DOHH2 (cell line): ENCODE data around the gene LEFTY2.

Experiments used
- H3F3A ChIP-seq: fragments of 200-600 bp; sonication (generic), shearing (Covaris generic); 2 replicates; pipeline ENCODE4 v1.6.0; 2016; ENCODE audit warnings: antibody characterized with exemption, mild to moderate bottlenecking; ENCODE audit not compliant: control insufficient read depth, insufficient read depth
- H3K27ac ChIP-seq: fragments of 200-600 bp; sonication (generic); 2 replicates; pipeline ENCODE4 v1.5.1; 2014; ENCODE audit warnings: low read depth, mild to moderate bottlenecking, low read length, moderate library complexity
- H3K27me3 ChIP-seq: fragments of 200-600 bp; sonication (generic); 2 replicates; pipeline ENCODE4 v1.6.1; 2014; ENCODE audit warnings: mild to moderate bottlenecking, low read length, mixed read lengths; ENCODE audit not compliant: control insufficient read depth
- H3K36me3 ChIP-seq: fragments of 200-600 bp; sonication (generic); 2 replicates; pipeline ENCODE4 v1.6.1; 2014; ENCODE audit warnings: mild to moderate bottlenecking, low read length, moderate library complexity, mixed read lengths; ENCODE audit not compliant: control insufficient read depth
- H3K4me1 ChIP-seq: fragments of 200-600 bp; sonication (generic); 2 replicates; pipeline ENCODE4 v1.6.1; 2014; ENCODE audit warnings: mild to moderate bottlenecking, low read length, mixed read lengths; ENCODE audit not compliant: control insufficient read depth
- H3K4me2 ChIP-seq: fragments of 200-600 bp; sonication (generic); 2 replicates; pipeline ENCODE4 v1.6.0; 2014; ENCODE audit warnings: mild to moderate bottlenecking, low read length, moderate library complexity
- H3K4me3 ChIP-seq: fragments of 200-600 bp; sonication (generic); 2 replicates; pipeline ENCODE4 v1.5.1; 2014; ENCODE audit warnings: mild to moderate bottlenecking, low read length, mixed read lengths
- H3K79me2 ChIP-seq: fragments of 200-600 bp; sonication (generic); 2 replicates; pipeline ENCODE4 v1.6.1; 2014; ENCODE audit warnings: mild to moderate bottlenecking, low read length, mixed read lengths; ENCODE audit not compliant: control insufficient read depth
- H3K9me2 ChIP-seq: fragments of 200-600 bp; sonication (generic); replicated peaks from 2 replicates; pipeline ENCODE4 v1.6.1; 2014; ENCODE audit warnings: mild to moderate bottlenecking, low read length, mixed read lengths; ENCODE audit not compliant: control insufficient read depth
- H3K9me3 ChIP-seq: fragments of 200-600 bp; sonication (generic); 2 replicates; pipeline ENCODE4 v1.6.1; 2014; ENCODE audit warnings: antibody characterized with exemption, low read length, mixed read lengths; ENCODE audit not compliant: control insufficient read depth, insufficient read depth
- H4K20me1 ChIP-seq: fragments of 200-600 bp; sonication (generic); 2 replicates; pipeline ENCODE4 v1.6.0; 2014; ENCODE audit warnings: low read depth, mild to moderate bottlenecking, antibody characterized with exemption, low read length, moderate library complexity; ENCODE audit not compliant: control insufficient read depth, insufficient read depth
- EZH2phosphoT487 ChIP-seq: fragments of 200-600 bp; sonication (generic); IDR thresholded peaks from 2 replicates; pipeline ENCODE4 v1.6.1; 2017; ENCODE audit warnings: borderline replicate concordance, mild to moderate bottlenecking, antibody characterized with exemption, low read length, moderate library complexity, mixed read lengths
- TF ChIP-seq, protein P1 (sequence below): fragments of 200-600 bp; sonication (generic); IDR thresholded peaks from one replicate; pipeline ENCODE4 v1.5.1; 2014; ENCODE audit warnings: antibody characterized with exemption, mild to moderate bottlenecking, low read depth, low read length; ENCODE audit not compliant: poor library complexity, severe bottlenecking

The LEFTY2 gene

DNA sequence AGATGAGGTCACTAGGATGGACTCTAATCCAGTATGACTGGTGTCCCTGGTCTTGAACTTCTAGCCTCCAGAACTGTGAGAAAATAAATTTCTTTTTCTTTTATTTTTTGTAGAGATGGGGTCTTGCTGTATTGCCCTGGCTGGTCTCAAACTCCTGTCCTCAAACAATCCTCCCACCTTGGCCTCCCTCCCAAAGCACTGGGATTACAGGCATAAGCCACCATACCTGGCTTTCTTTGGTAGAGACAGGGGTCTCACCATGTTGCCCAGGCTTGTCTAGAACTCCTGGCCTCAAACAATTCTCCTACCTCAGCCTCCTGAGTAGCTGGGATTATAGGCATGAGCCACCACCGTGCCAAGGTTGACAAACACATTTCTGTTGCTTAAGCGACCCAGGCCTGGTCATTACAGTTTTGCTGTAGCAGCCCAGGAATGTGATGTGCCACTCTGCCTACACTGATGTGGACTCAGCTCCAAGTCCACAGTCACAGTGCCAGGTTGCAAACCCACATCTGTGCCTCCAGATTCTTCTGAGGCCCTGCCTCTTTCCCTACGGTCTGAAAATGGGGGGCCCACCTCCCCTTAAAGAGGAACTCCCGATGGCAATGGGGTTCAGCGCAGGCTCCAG, 32.9 kb downstream of the LEFTY2 start:
- H3K27me3 ChIP-seq: no peaks in the 10 kb centered on the region
- no peaks in the 10 kb centered on the region for H3K79me2 ChIP-seq
- no peak overlapping the region for H3K4me3 ChIP-seq
- H3K9me2 ChIP-seq: no peaks in the 10 kb centered on the region
- H3K4me1 ChIP-seq: peaks cover 4% of the 10 kb centered on the region; the same call in 1 of the 2 replicates
- no peak overlapping the region for H3K27ac ChIP-seq
- no peaks in the 10 kb centered on the region for H4K20me1 ChIP-seq
- no peaks in the 10 kb centered on the region for H3F3A ChIP-seq
- no peak for TF ChIP-seq EZH2phosphoT487
- TF ChIP-seq, protein P1, sequence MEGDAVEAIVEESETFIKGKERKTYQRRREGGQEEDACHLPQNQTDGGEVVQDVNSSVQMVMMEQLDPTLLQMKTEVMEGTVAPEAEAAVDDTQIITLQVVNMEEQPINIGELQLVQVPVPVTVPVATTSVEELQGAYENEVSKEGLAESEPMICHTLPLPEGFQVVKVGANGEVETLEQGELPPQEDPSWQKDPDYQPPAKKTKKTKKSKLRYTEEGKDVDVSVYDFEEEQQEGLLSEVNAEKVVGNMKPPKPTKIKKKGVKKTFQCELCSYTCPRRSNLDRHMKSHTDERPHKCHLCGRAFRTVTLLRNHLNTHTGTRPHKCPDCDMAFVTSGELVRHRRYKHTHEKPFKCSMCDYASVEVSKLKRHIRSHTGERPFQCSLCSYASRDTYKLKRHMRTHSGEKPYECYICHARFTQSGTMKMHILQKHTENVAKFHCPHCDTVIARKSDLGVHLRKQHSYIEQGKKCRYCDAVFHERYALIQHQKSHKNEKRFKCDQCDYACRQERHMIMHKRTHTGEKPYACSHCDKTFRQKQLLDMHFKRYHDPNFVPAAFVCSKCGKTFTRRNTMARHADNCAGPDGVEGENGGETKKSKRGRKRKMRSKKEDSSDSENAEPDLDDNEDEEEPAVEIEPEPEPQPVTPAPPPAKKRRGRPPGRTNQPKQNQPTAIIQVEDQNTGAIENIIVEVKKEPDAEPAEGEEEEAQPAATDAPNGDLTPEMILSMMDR: no peak
- H3K36me3 ChIP-seq: no peaks in the 10 kb centered on the region
- H3K4me2 ChIP-seq: no peak overlapping the region
- no peaks in the 10 kb centered on the region for H3K9me3 ChIP-seq

DNA sequence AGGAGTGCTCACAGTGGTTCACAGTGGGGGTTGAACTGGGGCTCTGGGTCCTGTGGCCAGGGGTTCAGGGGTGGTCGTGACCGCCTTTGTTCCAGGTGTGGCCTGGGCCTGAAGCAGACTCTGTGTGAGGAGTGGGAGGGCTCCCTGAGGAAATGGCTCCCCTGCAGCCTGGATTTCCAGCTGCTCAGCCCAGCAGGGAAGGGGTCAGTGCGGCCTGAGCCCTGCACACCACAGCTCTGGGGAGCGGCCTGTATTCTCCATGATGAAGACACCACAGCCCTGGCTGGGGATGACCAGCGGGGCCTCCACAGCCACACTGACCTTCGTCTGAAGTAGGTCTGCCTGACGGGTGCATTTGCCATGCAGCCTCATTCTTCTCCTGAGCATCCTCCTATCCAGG, 33.7 kb downstream of the LEFTY2 start:
- H4K20me1 ChIP-seq: no peaks in the 10 kb centered on the region
- no peaks in the 10 kb centered on the region for H3F3A ChIP-seq
- H3K27me3 ChIP-seq: no peaks in the 10 kb centered on the region
- no peaks in the 10 kb centered on the region for H3K79me2 ChIP-seq
- no peak for TF ChIP-seq EZH2phosphoT487
- TF ChIP-seq, protein P1: no peak
- no peaks in the 10 kb centered on the region for H3K9me2 ChIP-seq
- no peaks in the 10 kb centered on the region for H3K36me3 ChIP-seq
- H3K9me3 ChIP-seq: no peaks in the 10 kb centered on the region
- peaks cover 4% of the 10 kb centered on the region; the same call in 1 of the 2 replicates for H3K4me1 ChIP-seq
- H3K4me3 ChIP-seq: no peak overlapping the region
- no peak overlapping the region for H3K4me2 ChIP-seq
- H3K27ac ChIP-seq: no peak overlapping the region

DNA sequence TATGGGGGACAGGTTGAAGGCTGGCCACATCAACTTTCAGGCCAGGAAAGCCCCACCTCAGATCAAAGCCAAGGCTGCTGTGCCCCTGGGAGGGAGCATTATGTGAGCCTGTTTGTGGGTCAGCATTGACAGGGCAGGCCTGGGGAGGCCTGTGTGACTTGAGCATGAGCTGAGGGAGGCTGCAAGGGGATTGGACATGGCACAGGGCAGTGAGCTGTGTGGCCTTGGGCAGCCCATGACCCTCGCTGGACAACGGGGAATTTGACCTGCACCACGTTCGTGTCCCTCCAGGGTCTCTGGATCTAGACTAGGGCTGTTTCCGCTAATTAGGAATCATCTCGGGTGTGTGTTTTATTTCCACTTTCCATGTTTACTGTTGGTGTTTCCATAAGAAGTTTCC, 34.6 kb downstream of the LEFTY2 start:
- TF ChIP-seq, protein P1: no peak
- no peak for TF ChIP-seq EZH2phosphoT487

More for the DNA sequence above, 34.6 kb downstream of the LEFTY2 start:
- Histone ChIP-seq H3K27me3 (no peaks in the 10 kb centered on the region), H3K4me3 (no peak overlapping the region), H3K36me3 (no peaks in the 10 kb centered on the region), H3F3A (no peaks in the 10 kb centered on the region), H3K9me3 (no peaks in the 10 kb centered on the region), H4K20me1 (no peaks in the 10 kb centered on the region), H3K27ac (no peak overlapping the region), H3K4me1 (peaks cover 4% of the 10 kb centered on the region; the same call in 1 of the 2 replicates), H3K9me2 (no peaks in the 10 kb centered on the region), H3K4me2 (no peak overlapping the region), H3K79me2 (no peaks in the 10 kb centered on the region)
